ENCODE results near the gene RNF186.

GRCh38 chr1:19809044-19809750 is 5.9 kb downstream of the RNF186 start:
- TF ChIP-seq POLR2A (IDR thresholded peaks at IDR 0.05) (no peak), POLR2AphosphoS5 (IDR thresholded peaks at IDR 0.05) (no peak)

All from upper lobe of left lung (tissue), 4 donors.